PC-3 (cell line): ENCODE results near the gene SDC4. TPM values are rescaled to one million over a fixed set of nuclear protein-coding genes. Genes with fewer than 3 reads are reported as not detected.

Experiments used
- ATAC-seq: fragments of 200-7000 bp; cut with Tn5 transposase; 2 replicates; pipeline ENCODE4 v1.9.1; 2020; ENCODE audit warnings: mild to moderate bottlenecking, moderate library complexity
- BruUV-seq: library from RNA; stranded (reverse); fragments of 400-500 nt; replicated peaks from 2 replicates; lab custom pipeline; 2021; lab: Mats Ljungman, UMichigan
- CTCF ChIA-PET: fragments of 300-600 bp; sonication (Branson Sonifier 250); formaldehyde crosslinking; loops from one replicate; lab custom pipeline; 2022; ENCODE audit warnings: antibody characterized with exemption; lab: Charles Lee
- POLR2A ChIA-PET: fragments of 300-600 bp; sonication (Branson Sonifier 250); formaldehyde crosslinking; loops from one replicate; lab custom pipeline; 2022; ENCODE audit warnings: antibody characterized with exemption; ENCODE audit not compliant: unreplicated experiment; lab: Charles Lee
- DNase-seq: peaks from one replicate; pipeline ENCODE4 v3.0.0-alpha.2; 2015
- H2AFZ ChIP-seq: fragments of 300-600 bp; sonication (generic); 2 replicates; pipeline ENCODE4 v1.6.0; 2016; ENCODE audit warnings: antibody characterized with exemption, low read length
- H3F3A ChIP-seq: fragments of 300-600 bp; sonication (generic); one replicate; pipeline ENCODE4 v1.6.0; 2017; ENCODE audit warnings: antibody characterized with exemption, low read length, control low read depth, mild to moderate bottlenecking; ENCODE audit not compliant: unreplicated experiment
- H3K27ac ChIP-seq: fragments of 300-600 bp; sonication (generic); 2 replicates; pipeline ENCODE4 v1.5.1; 2016; ENCODE audit warnings: mild to moderate bottlenecking, low read length
- H3K27me3 ChIP-seq: fragments of 300-600 bp; sonication (generic); 2 replicates; pipeline ENCODE4 v1.6.1; 2016; ENCODE audit warnings: low read length, mixed read lengths
- H3K36me3 ChIP-seq: fragments of 300-600 bp; sonication (generic); 2 replicates; pipeline ENCODE4 v1.6.1; 2016; ENCODE audit warnings: low read depth, mixed run types, low read length, mixed read lengths
- H3K4me1 ChIP-seq: fragments of 300-600 bp; sonication (generic); 2 replicates; pipeline ENCODE4 v1.5.1; 2016; ENCODE audit warnings: low read length; ENCODE audit not compliant: insufficient read depth
- H3K4me2 ChIP-seq: fragments of 300-600 bp; sonication (generic); 2 replicates; pipeline ENCODE4 v1.6.0; 2016; ENCODE audit warnings: low read length
- H3K4me3 ChIP-seq: fragments of 300-600 bp; sonication (generic); 2 replicates; pipeline ENCODE4 v1.5.1; 2016; ENCODE audit warnings: mild to moderate bottlenecking, low read length, mixed read lengths
- H3K79me2 ChIP-seq: fragments of 300-600 bp; sonication (generic); 2 replicates; pipeline ENCODE4 v1.6.1; 2017; ENCODE audit warnings: low read length, mixed read lengths
- H3K9ac ChIP-seq: fragments of 300-600 bp; sonication (generic); 2 replicates; pipeline ENCODE4 v1.6.0; 2016; ENCODE audit warnings: mild to moderate bottlenecking, low read length
- H3K9me2 ChIP-seq: fragments of 300-600 bp; sonication (generic); replicated peaks from 2 replicates; pipeline ENCODE4 v1.6.1; 2016; ENCODE audit warnings: mixed run types, low read length, mixed read lengths
- H3K9me3 ChIP-seq: fragments of 300-600 bp; sonication (generic); 2 replicates; pipeline ENCODE4 v1.6.1; 2016; ENCODE audit warnings: low read length, mixed read lengths
- H4K20me1 ChIP-seq: fragments of 300-600 bp; sonication (generic); 2 replicates; pipeline ENCODE4 v1.6.1; 2016; ENCODE audit warnings: low read length, mixed read lengths
- EZH2 ChIP-seq: fragments of 300-600 bp; sonication (generic); IDR thresholded peaks from one replicate; pipeline ENCODE4 v1.6.1; 2017; ENCODE audit warnings: antibody characterized with exemption, mild to moderate bottlenecking, low read length; ENCODE audit not compliant: unreplicated experiment
- EZH2phosphoT487 ChIP-seq: fragments of 300-600 bp; sonication (generic); IDR thresholded peaks from 2 replicates; pipeline ENCODE4 v1.6.1; 2018; ENCODE audit warnings: mild to moderate bottlenecking, antibody characterized with exemption, low read length, borderline replicate concordance
- intact Hi-C: fragments of 100-400 bp; cut with micrococcal nuclease; formaldehyde crosslinking; loops from 2 replicates; pipeline ENCODE4 v1.9.0; 2023
- total RNA-seq: library from RNA; depleted of rRNA; stranded (reverse); fragments of >200 nt; gene quantifications from 2 replicates; pipeline ENCODE4 v1.2.3, GENCODE V29; 2014
- TF ChIP-seq, protein P1 (sequence below): fragments of 300-600 bp; sonication (generic); conservative IDR thresholded peaks from 2 replicates; pipeline ENCODE4 v1.5.1; 2017; ENCODE audit warnings: antibody characterized with exemption, low read depth, mild to moderate bottlenecking, low read length

Gene SDC4
- total RNA-seq, 1 experiment from 2014 or later = 134 TPM

DNA sequence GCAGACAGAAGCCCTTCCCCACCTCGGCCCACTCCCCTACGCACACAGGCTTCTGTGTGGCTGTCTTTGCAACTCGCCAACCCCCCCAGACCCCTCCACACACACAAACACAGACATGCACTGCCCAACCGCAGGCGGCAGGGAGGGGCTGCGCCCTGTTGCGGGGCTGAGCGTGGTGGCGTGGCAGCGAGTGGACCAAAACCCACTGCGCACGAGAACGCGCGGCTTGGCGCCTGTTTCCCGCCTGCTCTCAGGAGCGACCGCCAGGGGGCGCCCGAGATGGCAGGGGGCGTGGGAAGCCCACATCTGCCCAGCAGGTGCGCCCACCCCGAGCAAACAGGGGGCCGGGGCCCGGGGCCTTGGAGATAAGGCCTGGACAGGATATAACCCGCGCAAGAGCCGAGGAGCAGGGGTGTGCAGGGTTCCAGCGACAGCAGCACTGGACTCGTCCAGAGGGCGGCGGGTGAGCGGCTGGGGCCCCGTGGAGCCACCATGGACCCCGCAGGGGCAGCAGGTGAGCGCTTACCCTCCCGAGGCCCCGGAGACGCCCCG lies 41.7 kb downstream of the SDC4 start, which contains the start of gene RBPJL:
TSS of gene RBPJL (plus strand) at position 410 of the 552 bp plus-strand sequence. CDS start at position 493, 83 bp downstream.
- Histone ChIP-seq H3K9me2 (no peaks in the 10 kb centered on the region), H3K27me3 (no peaks in the 10 kb centered on the region), H3K79me2 (no peaks in the 10 kb centered on the region), H3K9me3 (no peaks in the 10 kb centered on the region), H3K27ac (no peak within 1 kb of the TSS), H3K4me1 (no peaks in the 10 kb centered on the region), H3F3A (no peaks in the 10 kb centered on the region), H3K4me3 (no peak within 1 kb of the TSS), H3K36me3 (no peaks in the 10 kb centered on the region), H3K9ac (no peak within 1 kb of the TSS), H2AFZ (no peak within 1 kb of the TSS), H4K20me1 (no peaks in the 10 kb centered on the region), H3K4me2 (no peak within 1 kb of the TSS)
- CTCF ChIA-PET = interaction anchor here (0.7 kb wide), 1 partner anchor 293 kb away, joined by 3 read pairs; no protein-coding TSS in a partner anchor
- POLR2A ChIA-PET = no interaction called here
- intact Hi-C loops = no loop called here
- BruUV-seq = no TSS peak
- no peak for DNase-seq
- TF ChIP-seq, protein P1, sequence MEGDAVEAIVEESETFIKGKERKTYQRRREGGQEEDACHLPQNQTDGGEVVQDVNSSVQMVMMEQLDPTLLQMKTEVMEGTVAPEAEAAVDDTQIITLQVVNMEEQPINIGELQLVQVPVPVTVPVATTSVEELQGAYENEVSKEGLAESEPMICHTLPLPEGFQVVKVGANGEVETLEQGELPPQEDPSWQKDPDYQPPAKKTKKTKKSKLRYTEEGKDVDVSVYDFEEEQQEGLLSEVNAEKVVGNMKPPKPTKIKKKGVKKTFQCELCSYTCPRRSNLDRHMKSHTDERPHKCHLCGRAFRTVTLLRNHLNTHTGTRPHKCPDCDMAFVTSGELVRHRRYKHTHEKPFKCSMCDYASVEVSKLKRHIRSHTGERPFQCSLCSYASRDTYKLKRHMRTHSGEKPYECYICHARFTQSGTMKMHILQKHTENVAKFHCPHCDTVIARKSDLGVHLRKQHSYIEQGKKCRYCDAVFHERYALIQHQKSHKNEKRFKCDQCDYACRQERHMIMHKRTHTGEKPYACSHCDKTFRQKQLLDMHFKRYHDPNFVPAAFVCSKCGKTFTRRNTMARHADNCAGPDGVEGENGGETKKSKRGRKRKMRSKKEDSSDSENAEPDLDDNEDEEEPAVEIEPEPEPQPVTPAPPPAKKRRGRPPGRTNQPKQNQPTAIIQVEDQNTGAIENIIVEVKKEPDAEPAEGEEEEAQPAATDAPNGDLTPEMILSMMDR = peak; percentile 86
- TF ChIP-seq EZH2phosphoT487 = no peak
- ATAC-seq = no peak

DNA sequence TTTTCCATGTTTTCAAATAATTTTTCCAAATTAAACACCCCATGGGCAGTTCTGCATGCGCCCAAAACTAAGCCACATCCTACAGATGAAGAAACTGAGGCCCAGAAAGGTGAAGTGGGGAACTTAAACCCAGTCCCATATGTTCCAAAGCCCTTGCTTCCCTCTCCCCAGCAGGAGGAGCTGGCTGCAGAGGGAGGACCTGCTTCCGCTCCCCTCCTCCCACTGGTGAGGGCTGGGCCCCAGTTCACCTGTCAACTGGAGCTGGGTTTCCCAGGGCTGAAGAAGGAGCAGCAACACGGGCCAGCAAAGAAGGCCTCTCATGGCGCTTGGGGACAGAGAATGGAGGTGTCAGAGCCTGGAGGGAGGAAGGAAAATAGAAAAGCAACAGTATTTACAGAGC lies 43.0 kb downstream of the SDC4 start:
- Histone ChIP-seq H3F3A (no peaks in the 10 kb centered on the region), H3K4me1 (no peaks in the 10 kb centered on the region), H2AFZ (no peak overlapping the region), H3K27ac (no peak overlapping the region), H3K27me3 (no peaks in the 10 kb centered on the region), H4K20me1 (no peaks in the 10 kb centered on the region), H3K9me2 (no peaks in the 10 kb centered on the region), H3K4me3 (no peak overlapping the region), H3K79me2 (no peaks in the 10 kb centered on the region), H3K9ac (no peak overlapping the region), H3K36me3 (no peaks in the 10 kb centered on the region), H3K9me3 (no peaks in the 10 kb centered on the region), H3K4me2 (no peak overlapping the region)
- DNase-seq (no peak), ATAC-seq (peak; percentile 37; the same call in 1 of the 2 replicates)
- intact Hi-C loops = no loop called here
- BruUV-seq = no TSS peak
- CTCF ChIA-PET = interaction anchor here (0.6 to 1.3 kb wide), 4 partner anchors 11 to 416 kb away, joined by 3 to 5 read pairs (median 4); no protein-coding TSS in a partner anchor
- POLR2A ChIA-PET = no interaction called here
- no peak for TF ChIP-seq EZH2
- TF ChIP-seq, protein P1 = peak; percentile 45

DNA sequence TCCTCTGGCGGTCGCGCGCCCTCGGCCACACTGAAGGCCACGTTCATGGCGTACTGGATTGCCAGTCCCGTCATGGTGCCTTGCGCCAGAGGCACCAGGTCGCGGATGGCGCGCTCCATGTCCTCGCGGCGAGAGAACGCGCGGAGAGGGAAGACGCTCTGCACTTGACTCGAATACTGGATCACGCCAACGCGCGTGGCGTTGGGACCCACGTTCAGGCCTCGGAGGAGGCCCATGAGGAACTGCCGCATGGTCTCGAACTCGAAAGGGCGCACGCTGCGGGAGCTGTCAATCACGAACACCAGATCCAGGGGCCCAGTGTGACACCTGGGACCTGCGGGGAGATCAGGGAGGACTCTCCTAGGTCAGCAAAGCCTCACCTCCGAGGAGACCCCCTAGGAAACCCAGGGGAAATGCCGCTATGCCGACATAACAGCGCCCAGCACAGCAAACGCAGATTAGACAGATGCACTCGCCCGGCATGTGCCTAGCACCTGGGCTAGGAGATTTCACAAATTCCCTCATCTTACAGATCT lies 43.7 kb downstream of the SDC4 start:
- Histone ChIP-seq H3K36me3 (no peaks in the 10 kb centered on the region), H3K4me2 (no peak overlapping the region), H2AFZ (no peak overlapping the region), H3F3A (no peaks in the 10 kb centered on the region), H3K9ac (no peak overlapping the region), H3K9me3 (no peaks in the 10 kb centered on the region), H3K9me2 (no peaks in the 10 kb centered on the region), H3K79me2 (no peaks in the 10 kb centered on the region), H3K27ac (no peak overlapping the region), H4K20me1 (no peaks in the 10 kb centered on the region), H3K27me3 (no peaks in the 10 kb centered on the region), H3K4me1 (no peaks in the 10 kb centered on the region), H3K4me3 (no peak overlapping the region)
- ChIA-PET CTCF (interaction anchor here (1.3 kb wide), 1 partner anchor 11 kb away, joined by 5 read pairs; no protein-coding TSS in a partner anchor), POLR2A (no interaction called here)
- intact Hi-C loops = no loop called here
- TF ChIP-seq EZH2phosphoT487 (no peak), EZH2 (no peak)
- TF ChIP-seq, protein P1 = no peak
- no peak for ATAC-seq
- no TSS peak for BruUV-seq
- no peak for DNase-seq
